GM21360 (cell line): ENCODE results near the gene PHAX.
"Not testable (repeated sequence)": the region's sequence is repeated elsewhere in the genome, so short reads cannot be mapped to it uniquely, and the experiment has no call there.

Experiments used
- ATAC-seq: cut with Tn5 transposase; IDR thresholded peaks from one replicate; pipeline ENCODE4 v1.9.1; 2021; ENCODE audit warnings: mild to moderate bottlenecking, moderate library complexity; ENCODE audit not compliant: unreplicated experiment

Gene PHAX

GRCh38 chr5:126600631-126601511 is at the start of gene PHAX:
Gene PHAX, plus strand, starts transcription at chr5:126600947. Its CDS starts 16 bp downstream, at chr5:126600963.
- peak; percentile 94 for ATAC-seq

GRCh38 chr5:126552614-126553013 is 48.1 kb upstream of the PHAX start:
- no peak for ATAC-seq

- ATAC-seq: not testable (repeated sequence)
These were observed 45.6 kb upstream of the PHAX start for GRCh38 chr5:126555101-126555500.

GRCh38 chr5:126561908-126562307 is 38.8 kb upstream of the PHAX start:
- no peak for ATAC-seq

DNA sequence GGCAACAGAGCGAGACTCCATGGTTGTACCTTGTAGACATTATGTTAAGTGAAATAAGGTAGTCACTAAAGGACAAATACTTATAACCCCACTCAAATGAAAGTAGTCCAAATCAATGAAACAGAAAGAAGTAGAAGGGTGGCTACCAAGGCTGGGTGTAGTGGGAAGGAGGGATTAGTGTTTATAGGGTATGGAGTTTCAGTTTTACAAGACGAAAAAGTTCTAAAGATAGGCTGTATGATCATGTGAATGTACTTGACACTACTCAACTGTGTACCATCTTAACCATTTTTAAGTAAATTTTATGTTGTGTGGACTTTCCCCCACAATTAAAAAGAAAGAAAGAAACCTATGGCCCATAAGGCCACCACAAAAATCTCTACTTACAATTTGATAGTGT is 37.9 kb upstream of the PHAX start:
- ATAC-seq: peak; percentile 99

DNA sequence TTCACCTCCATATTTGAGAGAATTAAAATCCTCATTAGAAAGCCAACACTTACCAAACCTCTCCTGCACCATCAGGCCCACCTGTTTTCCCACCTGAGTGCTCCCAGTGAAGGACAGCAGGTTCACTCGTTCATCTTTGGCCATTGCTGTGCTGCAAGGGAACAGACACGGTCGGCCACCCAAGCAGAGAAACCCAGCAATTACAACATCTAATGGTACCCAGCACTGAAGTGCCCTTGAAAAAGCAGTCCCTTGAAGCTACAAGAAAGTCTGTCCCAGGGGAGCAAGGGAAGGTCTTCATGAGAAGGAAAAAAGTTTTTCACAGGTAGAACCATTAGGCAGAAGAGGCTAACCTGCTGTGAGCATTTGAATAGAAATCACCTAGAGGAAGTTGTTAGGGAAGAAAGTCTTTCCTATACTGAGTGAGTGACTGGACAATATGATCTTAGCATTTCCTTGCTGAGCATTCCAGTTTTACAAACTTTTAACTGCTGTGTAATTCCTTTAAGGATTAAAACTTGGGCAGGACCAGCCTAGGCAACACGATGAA is 32.5 kb upstream of the PHAX start:
- ATAC-seq: no peak

GRCh38 chr5:126575644-126576043 is 25.1 kb upstream of the PHAX start:
- ATAC-seq: no peak

DNA sequence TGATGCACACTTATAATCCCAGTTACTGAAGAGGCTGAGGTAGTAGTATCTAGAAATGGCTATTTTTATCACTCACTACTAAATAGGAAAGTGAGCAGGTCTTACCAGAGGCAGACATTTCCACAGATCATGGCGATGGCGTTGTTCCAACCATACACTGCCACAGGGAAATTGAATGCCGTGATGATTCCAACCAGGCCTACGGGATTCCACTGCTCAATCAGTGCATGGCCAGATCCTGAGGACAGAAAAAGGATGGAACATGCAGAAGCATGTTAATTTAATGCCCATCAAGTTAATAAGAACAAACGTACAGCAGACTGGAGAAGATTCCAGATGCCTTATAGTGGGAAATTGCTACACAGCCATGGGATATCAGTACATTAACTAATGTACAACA is 23.8 kb upstream of the PHAX start:
- ATAC-seq: no peak

- ATAC-seq: no peak
These were observed 23.3 kb upstream of the PHAX start for GRCh38 chr5:126577415-126577814.

GRCh38 chr5:126579716-126580115 is 21.0 kb upstream of the PHAX start:
- ATAC-seq: no peak

DNA sequence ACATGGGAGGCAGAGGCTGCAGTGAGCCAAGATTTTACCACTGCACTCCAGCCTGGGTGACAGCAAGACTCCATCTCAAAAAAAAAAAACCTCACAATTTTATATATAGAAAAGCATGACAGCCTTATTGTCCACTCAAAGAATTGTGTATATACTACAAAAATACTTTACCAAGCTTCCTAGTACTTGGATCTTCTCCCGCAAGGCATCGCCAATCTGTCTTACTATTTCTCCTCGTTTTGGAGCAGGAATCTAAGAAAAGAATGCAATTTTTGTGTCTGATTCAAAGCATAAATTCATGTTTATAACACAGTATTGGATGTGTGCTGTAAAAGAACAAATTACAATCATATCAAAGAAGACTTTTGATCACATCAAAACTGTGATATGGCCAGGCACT is 17.0 kb upstream of the PHAX start:
- no peak for ATAC-seq

DNA sequence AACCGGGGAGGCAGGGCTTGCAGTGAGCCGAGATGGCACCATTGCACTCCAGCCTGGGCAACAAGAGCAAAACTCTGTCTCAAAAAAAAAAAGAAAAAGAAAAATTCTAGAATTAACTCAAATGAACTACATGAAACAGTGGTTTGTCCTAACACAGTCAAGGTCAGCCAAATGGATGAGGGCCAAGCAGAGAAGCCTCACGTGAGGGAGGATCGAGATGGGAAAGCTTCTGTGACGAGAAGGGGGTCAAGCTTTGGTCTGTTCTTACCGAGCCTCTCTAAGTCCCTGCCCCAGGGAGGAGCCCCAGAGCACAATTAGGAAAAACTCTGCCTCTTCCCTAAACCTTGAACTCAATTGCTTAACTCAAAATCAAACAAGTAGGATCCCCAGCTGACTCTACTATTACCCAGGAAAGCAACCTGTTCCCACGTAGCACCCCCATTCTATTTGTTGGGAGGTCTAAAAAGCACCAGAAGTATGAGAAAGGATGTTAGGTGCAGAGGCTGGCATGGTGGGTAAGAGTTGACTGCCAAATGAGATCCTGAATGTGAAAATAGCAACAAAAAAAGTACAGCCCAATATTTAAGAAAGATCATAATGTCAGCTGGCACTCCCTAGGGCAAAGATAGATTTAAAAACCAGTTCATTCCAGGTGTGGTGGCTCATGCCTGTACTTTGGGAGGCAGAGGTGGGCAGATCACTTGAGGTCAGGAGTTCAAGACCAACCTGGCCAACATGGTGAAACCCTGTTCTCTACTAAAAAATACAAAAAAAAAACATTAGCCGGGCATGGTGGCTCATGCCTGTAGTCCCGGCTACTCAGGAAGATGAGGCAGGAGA is 13.0 kb upstream of the PHAX start:
- ATAC-seq: no peak

DNA sequence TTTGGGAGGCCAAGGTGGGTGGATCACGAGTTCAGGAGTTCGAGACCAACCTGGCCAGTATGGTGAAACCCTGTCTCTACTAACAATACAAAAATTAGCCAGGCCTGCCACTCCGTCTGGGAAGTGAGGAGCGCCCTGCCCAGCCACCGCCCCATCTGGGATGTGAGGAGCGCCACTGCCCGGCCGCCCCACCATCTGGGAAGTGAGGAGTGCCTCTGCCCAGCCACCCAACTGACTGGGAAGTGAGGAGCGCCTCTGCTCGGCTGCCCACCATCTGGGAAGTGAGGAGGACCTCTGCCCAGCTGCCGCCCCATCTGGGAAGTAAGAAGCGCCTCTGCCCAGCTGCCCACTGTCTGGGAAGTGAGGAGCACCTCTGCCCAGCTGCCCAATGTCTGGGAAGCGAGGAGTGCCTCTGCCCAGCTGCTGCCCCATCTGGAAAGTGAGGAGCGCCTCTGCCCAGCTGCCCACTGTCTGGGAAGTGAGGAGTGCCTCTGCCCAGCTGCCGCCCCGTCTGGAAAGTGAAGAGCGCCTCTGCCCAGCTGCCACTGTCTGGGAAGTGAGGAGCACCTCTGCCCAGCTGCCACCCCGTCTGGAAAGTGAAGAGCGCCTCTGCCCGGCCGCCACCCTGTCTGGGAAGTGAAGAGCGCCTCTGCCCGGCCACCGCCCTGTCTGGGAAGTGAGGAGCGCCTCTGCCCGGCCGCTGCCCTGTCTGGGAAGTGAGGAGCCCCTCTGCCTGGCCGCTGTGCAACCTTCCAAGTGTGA is 11.0 kb upstream of the PHAX start:
- no peak for ATAC-seq

DNA sequence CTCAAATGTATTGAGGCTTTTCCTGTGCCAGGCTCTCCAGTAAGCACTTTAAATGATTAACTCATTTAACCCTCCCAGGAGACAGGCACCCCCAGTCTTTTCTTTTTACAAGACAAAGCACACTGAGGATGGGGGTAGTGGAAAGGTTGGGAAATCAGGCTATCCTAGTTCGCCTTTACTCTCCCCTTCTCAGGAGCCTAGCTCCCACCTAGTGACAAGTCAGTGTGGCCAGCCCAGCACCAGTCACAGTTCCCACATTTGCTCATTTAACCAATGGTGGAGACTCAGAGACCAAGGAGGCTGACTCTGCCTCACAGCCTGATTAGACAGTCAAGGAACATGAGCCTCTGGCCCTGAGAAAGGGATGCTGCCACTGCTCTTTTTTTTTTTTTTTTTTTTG is 9.2 kb upstream of the PHAX start:
- ATAC-seq: no peak

- no peak for ATAC-seq
These were observed 5.8 kb upstream of the PHAX start, which contains the start of gene ALDH7A1 for GRCh38 chr5:126594748-126595485. Gene ALDH7A1, minus strand, starts transcription at chr5:126595219. Its CDS starts 21 bp downstream, at chr5:126595198.

DNA sequence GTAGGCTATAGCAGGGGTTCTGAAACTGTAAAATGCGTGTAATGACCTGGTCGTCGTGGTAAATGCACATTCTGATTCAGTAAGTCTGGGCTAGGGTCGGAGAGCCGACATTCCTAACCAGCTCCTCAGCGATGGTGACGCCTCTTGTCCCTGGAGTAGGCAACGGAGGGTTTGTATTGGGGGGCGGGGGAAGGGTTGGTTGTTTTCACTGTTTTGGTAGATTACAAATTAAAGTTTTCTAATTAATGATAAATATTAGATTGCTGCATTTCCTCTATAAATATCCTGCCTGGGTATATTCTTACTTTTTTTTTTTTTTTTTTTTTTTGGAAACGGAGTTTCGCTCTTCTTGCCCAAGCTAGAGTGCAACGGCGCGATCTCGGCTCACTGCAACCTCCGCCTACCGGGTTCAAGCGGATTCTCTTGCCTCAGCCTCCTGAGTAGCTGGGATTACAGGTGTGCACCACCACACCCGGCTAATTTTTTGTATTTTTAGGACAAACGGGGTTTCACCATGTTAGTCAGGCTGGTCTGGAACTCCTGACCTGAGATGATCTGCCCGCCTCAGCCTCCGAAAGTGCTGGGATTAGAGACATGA is 5.2 kb upstream of the PHAX start:
- no peak for ATAC-seq

DNA sequence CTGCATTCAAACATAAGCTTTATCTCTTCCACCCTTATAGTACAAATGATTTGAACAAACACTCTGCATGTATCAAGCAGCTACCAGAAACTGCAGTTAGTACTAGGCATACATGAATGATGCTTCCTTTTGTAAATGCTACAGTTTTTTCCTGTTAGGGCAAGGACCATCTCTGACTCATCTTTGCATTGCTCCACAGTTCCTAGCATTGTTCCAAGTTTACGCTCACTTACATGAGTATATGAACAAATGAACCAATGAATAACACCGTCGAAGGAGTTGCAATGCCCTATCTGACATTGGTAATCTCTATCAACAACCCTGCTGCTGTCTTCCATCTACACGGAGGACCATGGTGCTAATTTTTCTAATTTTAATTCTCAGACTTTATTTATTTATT is 3.6 kb upstream of the PHAX start:
- no peak for ATAC-seq

DNA sequence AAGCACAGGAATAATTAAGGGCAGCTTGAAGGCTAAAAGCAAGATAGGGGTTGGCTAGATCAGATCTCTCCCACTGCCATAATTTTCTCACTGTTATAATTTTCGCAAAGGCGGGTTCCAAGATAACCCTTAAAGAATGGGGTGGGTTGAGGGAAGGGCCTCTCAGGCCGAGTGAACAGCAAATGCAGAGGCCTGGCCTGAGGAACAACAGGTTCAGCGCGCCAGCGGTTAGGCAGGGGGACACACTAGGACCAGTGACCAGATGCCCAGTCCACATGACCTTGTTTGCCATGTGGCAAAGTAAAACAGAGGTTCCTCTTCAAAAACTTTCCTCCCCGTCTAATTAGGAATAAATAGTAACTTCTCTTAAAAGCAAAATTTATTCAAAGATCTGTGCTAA is 1.2 kb upstream of the PHAX start:
- no peak for ATAC-seq

GRCh38 chr5:126599971-126600630 is 646 bp upstream of the PHAX start:
- ATAC-seq: not testable (repeated sequence)
